Endodermal cell (in vitro differentiated cells): ENCODE data around the gene GPHN. TPM values are rescaled to one million over a fixed set of nuclear protein-coding genes. Genes with fewer than 3 reads are reported as not detected.
A peak's percentile ranks its signal among the peaks of the same experiment; 100 is the strongest.
"Not testable (repeated sequence)": the region's sequence is repeated elsewhere in the genome, so short reads cannot be mapped to it uniquely, and the experiment has no call there.

Experiments used
- DNase-seq: peaks from one replicate; pipeline ENCODE4 v3.0.0-alpha.2; 2017
- H3K27ac ChIP-seq: 2 replicates; pipeline ENCODE4 v1.5.1; 2013; ENCODE audit warnings: mild to moderate bottlenecking, low read depth, low read length, moderate library complexity
- H3K27me3 ChIP-seq: 2 replicates; pipeline ENCODE4 v1.6.1; 2013; ENCODE audit warnings: mild to moderate bottlenecking, low read length, moderate library complexity; ENCODE audit not compliant: insufficient read depth, control insufficient read depth, poor library complexity, severe bottlenecking
- H3K36me3 ChIP-seq: 2 replicates; pipeline ENCODE4 v1.7.0; 2013; ENCODE audit warnings: mild to moderate bottlenecking, low read length, moderate library complexity; ENCODE audit not compliant: control insufficient read depth, insufficient read depth
- H3K4me1 ChIP-seq: one replicate; pipeline ENCODE4 v1.7.0; 2013; ENCODE audit warnings: low read length; ENCODE audit not compliant: control insufficient read depth, insufficient read depth
- H3K4me3 ChIP-seq: 2 replicates; pipeline ENCODE4 v1.5.1; 2013; ENCODE audit warnings: mild to moderate bottlenecking, low read length, moderate library complexity
- H3K9ac ChIP-seq: 2 replicates; pipeline ENCODE4 v1.6.1; 2013; ENCODE audit warnings: mild to moderate bottlenecking, low read length, moderate library complexity; ENCODE audit not compliant: poor library complexity, severe bottlenecking; ENCODE audit errors: extremely low read depth
- H3K9me3 ChIP-seq: 2 replicates; pipeline ENCODE4 v1.6.1; 2013; ENCODE audit warnings: mild to moderate bottlenecking, low read length, moderate library complexity; ENCODE audit not compliant: control insufficient read depth
- H3K27ac Mint-ChIP-seq: 2 replicates; pipeline ENCODE4 v1.8.0; 2020; ENCODE audit warnings: mixed read lengths
- H3K27me3 Mint-ChIP-seq: 2 replicates; pipeline ENCODE4 v1.8.0; 2021; ENCODE audit warnings: mild to moderate bottlenecking, mixed read lengths; ENCODE audit not compliant: insufficient read depth
- H3K36me3 Mint-ChIP-seq: 2 replicates; pipeline ENCODE4 v1.8.0; 2020; ENCODE audit warnings: low read depth, mixed read lengths
- H3K4me1 Mint-ChIP-seq: 2 replicates; pipeline ENCODE4 v1.8.0; 2020; ENCODE audit warnings: mixed read lengths
- H3K4me3 Mint-ChIP-seq: 2 replicates; pipeline ENCODE4 v1.8.0; 2020; ENCODE audit warnings: mild to moderate bottlenecking, moderate library complexity, mixed read lengths
- H3K9me3 Mint-ChIP-seq: 2 replicates; pipeline ENCODE4 v1.8.0; 2020; ENCODE audit warnings: mild to moderate bottlenecking, mixed read lengths
- CTCF ChIP-seq: fragments of 200-600 bp; sonication (generic); conservative IDR thresholded peaks from 2 replicates; pipeline ENCODE4 v1.5.0; 2021; ENCODE audit warnings: antibody characterized with exemption, mild to moderate bottlenecking
- WGBS, 2 experiments: methylation state at CpG; one replicate each; pipeline versions ENCODE4 v1.1.5 to v1.1.7; 2013; ENCODE audit warnings: missing lambda C conversion rate in 2 of 2, mixed read lengths in 1 of 2; ENCODE audit not compliant: insufficient coverage in 1 of 2, insufficient read length in 1 of 2; 5-methylcytosine and 5-hydroxymethylcytosine counted together
- total RNA-seq, 2 donors: library from RNA; stranded (reverse); fragmentation: NEBNext Ultra II Directional in 1 of 2; extraction: Animal tissue kit (Norgen Biotek cat#: 25700) in 1 of 2; gene quantifications; 2 replicates in 1 of 2; 3 replicates in 1 of 2; pipeline ENCODE4 v1.2.1, GENCODE V29; 2021

Gene GPHN
- total RNA-seq, 2 donors from 2014 or later: 12.4 to 15.0 TPM

- no peak overlapping the region for H3K4me3 Mint-ChIP-seq
- WGBS, 2 experiments: 74 to 89% methylated on average over 1 to 3 of the region's 3 CpGs
- Histone ChIP-seq H3K9me3 (no peaks in the 10 kb centered on the region), H3K27me3 (no peaks in the 10 kb centered on the region), H3K9ac (no peak overlapping the region), H3K4me1 (peaks cover 4% of the 10 kb centered on the region), H3K36me3 (no peaks in the 10 kb centered on the region), H3K4me3 (no peak overlapping the region), H3K27ac (no peak overlapping the region)
- peaks cover 4% of the 10 kb centered on the region for H3K36me3 Mint-ChIP-seq
- peaks cover 28% of the 10 kb centered on the region for H3K9me3 Mint-ChIP-seq
- no peak for DNase-seq
- peaks cover 2% of the 10 kb centered on the region for H3K4me1 Mint-ChIP-seq
- no peak for TF ChIP-seq CTCF
- H3K27ac Mint-ChIP-seq: no peak overlapping the region
- H3K27me3 Mint-ChIP-seq: no peaks in the 10 kb centered on the region
Observed at GRCh38 chr14:67059596-67059995, 551.6 kb downstream of the GPHN start.

GRCh38 chr14:67060546-67060945, 552.6 kb downstream of the GPHN start:
- no peak overlapping the region for H3K4me3 Mint-ChIP-seq
- Histone ChIP-seq H3K4me1 (peaks cover 4% of the 10 kb centered on the region), H3K9ac (no peak overlapping the region), H3K9me3 (no peaks in the 10 kb centered on the region), H3K27ac (no peak overlapping the region), H3K36me3 (no peaks in the 10 kb centered on the region), H3K4me3 (no peak overlapping the region), H3K27me3 (no peaks in the 10 kb centered on the region)
- H3K36me3 Mint-ChIP-seq: peaks cover 4% of the 10 kb centered on the region
- H3K4me1 Mint-ChIP-seq: peaks cover 2% of the 10 kb centered on the region
- H3K9me3 Mint-ChIP-seq: peaks cover 25% of the 10 kb centered on the region
- no peak for TF ChIP-seq CTCF
- H3K27ac Mint-ChIP-seq: no peak overlapping the region
- no peaks in the 10 kb centered on the region for H3K27me3 Mint-ChIP-seq
- DNase-seq: no peak

GRCh38 chr14:67067070-67067814, 559.3 kb downstream of the GPHN start:
- not testable (repeated sequence) for H3K27ac Mint-ChIP-seq, H3K9me3 ChIP-seq, H3K27me3 Mint-ChIP-seq, H3K9ac ChIP-seq, H3K36me3 Mint-ChIP-seq, H3K36me3 ChIP-seq, H3K27ac ChIP-seq, H3K4me1 ChIP-seq, H3K27me3 ChIP-seq, H3K4me3 Mint-ChIP-seq
- 88 to 94% methylated on average over 5 to 7 of the region's 7 CpGs for WGBS, 2 experiments
- peaks cover 21% of the 10 kb centered on the region for H3K9me3 Mint-ChIP-seq
- peaks cover 17% of the 10 kb centered on the region for H3K4me1 Mint-ChIP-seq
- peak overlapping the region; percentile 59 for H3K4me3 ChIP-seq
- DNase-seq: peak; percentile 66

GRCh38 chr14:67068251-67068650, 560.3 kb downstream of the GPHN start:
- Mint-ChIP-seq H3K27me3 (no peaks in the 10 kb centered on the region), H3K9me3 (peaks cover 19% of the 10 kb centered on the region), H3K4me3 (no peak overlapping the region), H3K36me3 (no peaks in the 10 kb centered on the region), H3K27ac (no peak overlapping the region), H3K4me1 (peaks cover 17% of the 10 kb centered on the region)
- no peak overlapping the region for H3K9ac ChIP-seq
- H3K4me1 ChIP-seq: no peaks in the 10 kb centered on the region
- no peak for TF ChIP-seq CTCF
- DNase-seq: no peak
- no peaks in the 10 kb centered on the region for H3K27me3 ChIP-seq
- 100% methylated on average over 1 of the region's 1 CpG for WGBS, 2 experiments
- peak overlapping the region; percentile 59 for H3K4me3 ChIP-seq
- no peaks in the 10 kb centered on the region for H3K9me3 ChIP-seq
- no peaks in the 10 kb centered on the region for H3K36me3 ChIP-seq
- no peak overlapping the region for H3K27ac ChIP-seq
